Measurements from ENCODE around the gene OR14J1. TPM values are rescaled to one million over a fixed set of nuclear protein-coding genes. Genes with fewer than 3 reads are reported as not detected.
"Not testable (repeated sequence)": the region's sequence is repeated elsewhere in the genome, so short reads cannot be mapped to it uniquely, and the experiment has no call there.

The OR14J1 gene
- total RNA-seq, 1 experiment from 2014 or later: not detected

DNA sequence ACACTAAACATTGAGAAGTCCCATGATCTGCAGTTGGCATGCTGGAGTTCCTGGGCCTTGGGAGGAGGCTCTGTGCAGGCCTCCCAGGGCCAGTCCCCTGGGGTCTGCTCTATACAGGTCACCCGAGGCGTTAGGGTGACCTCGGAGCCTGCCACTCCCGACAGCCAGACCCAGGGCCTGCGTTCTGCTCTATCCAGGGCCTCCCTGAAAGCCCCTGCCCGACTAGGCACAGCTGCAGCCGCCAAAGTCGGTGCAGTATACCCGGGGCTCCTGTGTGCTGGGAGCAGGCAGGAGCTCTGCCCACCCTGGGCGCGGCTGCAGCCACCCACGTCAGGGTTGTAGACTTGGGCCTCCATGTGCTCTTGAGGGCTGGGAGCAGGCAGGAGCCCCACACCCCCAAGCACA is 6.3 kb upstream of the OR14J1 start:
- POLR2A ChIA-PET (ENCODE audit: low non-redundant PET): no interaction called here
- Histone ChIP-seq H3K4me3 (ENCODE audit: low read depth, low read length, poor library complexity, severe bottlenecking) (no peak overlapping the region), H3K9me3 (ENCODE audit: low read depth, low read length, poor library complexity, severe bottlenecking) (no peaks in the 10 kb centered on the region), H3K4me1 (ENCODE audit: insufficient read depth, low read length, poor library complexity, severe bottlenecking) (no peaks in the 10 kb centered on the region), H3K36me3 (ENCODE audit: insufficient read depth, low read length, poor library complexity, severe bottlenecking) (no peaks in the 10 kb centered on the region), H3K27ac (ENCODE audit: low read depth, low read length, poor library complexity, severe bottlenecking) (no peak overlapping the region), H3K27me3 (replicated peaks; ENCODE audit: insufficient read depth, low read depth, low read length, poor library complexity) (no peaks in the 10 kb centered on the region)
- no peak for TF ChIP-seq EZH2 (IDR thresholded peaks at IDR 0.05; ENCODE audit: borderline replicate concordance, low read depth, low read length, poor library complexity, severe bottlenecking)
- TF ChIP-seq, protein P1, sequence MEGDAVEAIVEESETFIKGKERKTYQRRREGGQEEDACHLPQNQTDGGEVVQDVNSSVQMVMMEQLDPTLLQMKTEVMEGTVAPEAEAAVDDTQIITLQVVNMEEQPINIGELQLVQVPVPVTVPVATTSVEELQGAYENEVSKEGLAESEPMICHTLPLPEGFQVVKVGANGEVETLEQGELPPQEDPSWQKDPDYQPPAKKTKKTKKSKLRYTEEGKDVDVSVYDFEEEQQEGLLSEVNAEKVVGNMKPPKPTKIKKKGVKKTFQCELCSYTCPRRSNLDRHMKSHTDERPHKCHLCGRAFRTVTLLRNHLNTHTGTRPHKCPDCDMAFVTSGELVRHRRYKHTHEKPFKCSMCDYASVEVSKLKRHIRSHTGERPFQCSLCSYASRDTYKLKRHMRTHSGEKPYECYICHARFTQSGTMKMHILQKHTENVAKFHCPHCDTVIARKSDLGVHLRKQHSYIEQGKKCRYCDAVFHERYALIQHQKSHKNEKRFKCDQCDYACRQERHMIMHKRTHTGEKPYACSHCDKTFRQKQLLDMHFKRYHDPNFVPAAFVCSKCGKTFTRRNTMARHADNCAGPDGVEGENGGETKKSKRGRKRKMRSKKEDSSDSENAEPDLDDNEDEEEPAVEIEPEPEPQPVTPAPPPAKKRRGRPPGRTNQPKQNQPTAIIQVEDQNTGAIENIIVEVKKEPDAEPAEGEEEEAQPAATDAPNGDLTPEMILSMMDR (conservative IDR thresholded peaks at IDR 0.05; ENCODE audit: low read depth, low read length): no peak
- BruUV-seq (replicated peaks): no TSS peak
- CTCF ChIA-PET: no interaction called here
- intact Hi-C loops (cut with micrococcal nuclease; ENCODE audit: unreplicated experiment): no loop called here
- DNase-seq (ENCODE audit: low spot score): no peak

DNA sequence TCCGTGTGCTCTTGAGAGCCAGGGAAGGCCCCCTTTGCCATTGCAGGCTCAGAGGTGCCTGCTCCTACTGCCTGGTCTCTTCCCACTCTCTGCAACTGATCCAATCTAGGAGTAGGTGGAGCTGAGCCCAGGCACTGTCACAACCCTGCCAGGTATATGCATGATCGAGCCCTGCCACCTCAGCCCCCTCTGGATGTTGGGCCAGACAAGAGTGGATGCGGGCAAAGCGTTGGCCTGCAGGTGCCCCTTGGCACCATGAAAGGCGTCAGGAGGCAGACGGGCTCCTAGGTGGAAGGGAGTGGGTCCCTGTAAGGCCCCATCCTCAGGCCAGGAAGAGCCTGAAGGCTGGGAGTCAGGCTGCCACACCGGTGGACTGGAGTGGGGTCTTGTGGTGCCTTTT is 5.9 kb upstream of the OR14J1 start:
- ChIA-PET CTCF (no interaction called here), POLR2A (ENCODE audit: low non-redundant PET) (no interaction called here)
- BruUV-seq (replicated peaks): no TSS peak
- H3K27ac ChIP-seq (ENCODE audit: low read depth, low read length, poor library complexity, severe bottlenecking): no peak overlapping the region
- intact Hi-C loops (cut with micrococcal nuclease; ENCODE audit: unreplicated experiment): no loop called here
- DNase-seq (ENCODE audit: low spot score): no peak
- H3K4me1 ChIP-seq (ENCODE audit: insufficient read depth, low read length, poor library complexity, severe bottlenecking): no peaks in the 10 kb centered on the region
- no peaks in the 10 kb centered on the region for H3K9me3 ChIP-seq (ENCODE audit: low read depth, low read length, poor library complexity, severe bottlenecking)
- H3K27me3 ChIP-seq (replicated peaks; ENCODE audit: insufficient read depth, low read depth, low read length, poor library complexity): no peaks in the 10 kb centered on the region
- H3K36me3 ChIP-seq (ENCODE audit: insufficient read depth, low read length, poor library complexity, severe bottlenecking): no peaks in the 10 kb centered on the region
- TF ChIP-seq, protein P1 (conservative IDR thresholded peaks at IDR 0.05; ENCODE audit: low read depth, low read length): no peak
- TF ChIP-seq EZH2 (IDR thresholded peaks at IDR 0.05; ENCODE audit: borderline replicate concordance, low read depth, low read length, poor library complexity, severe bottlenecking): no peak
- no peak overlapping the region for H3K4me3 ChIP-seq (ENCODE audit: low read depth, low read length, poor library complexity, severe bottlenecking)

DNA sequence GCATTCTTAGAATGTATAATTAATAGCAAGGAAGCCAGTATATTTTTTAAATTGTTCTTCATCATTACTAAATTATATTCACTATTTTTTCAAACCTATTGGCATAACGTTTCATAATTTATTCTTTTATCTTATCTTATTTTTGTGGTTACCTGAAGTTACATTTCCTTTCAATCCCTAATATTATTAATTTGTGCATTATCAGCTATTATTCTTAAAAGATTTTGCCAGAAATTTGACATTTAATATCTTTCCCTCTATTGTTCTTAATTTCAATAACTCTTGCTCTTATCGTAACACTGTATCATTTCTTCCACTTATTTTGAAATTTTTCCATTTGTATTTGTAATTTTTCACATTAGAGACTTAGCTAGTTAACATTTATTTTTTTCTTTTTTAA is 18.4 kb downstream of the OR14J1 start:
- ChIA-PET CTCF (interaction anchor here (0.7 kb wide), 1 partner anchor 138 kb away, joined by 3 read pairs; no protein-coding TSS in a partner anchor), POLR2A (ENCODE audit: low non-redundant PET) (no interaction called here)
- H3K27me3 ChIP-seq (replicated peaks; ENCODE audit: insufficient read depth, low read depth, low read length, poor library complexity): peaks cover 17% of the 10 kb centered on the region
- H3K4me3 ChIP-seq (ENCODE audit: low read depth, low read length, poor library complexity, severe bottlenecking): no peak overlapping the region
- H3K36me3 ChIP-seq (ENCODE audit: insufficient read depth, low read length, poor library complexity, severe bottlenecking): no peaks in the 10 kb centered on the region
- no peaks in the 10 kb centered on the region for H3K4me1 ChIP-seq (ENCODE audit: insufficient read depth, low read length, poor library complexity, severe bottlenecking)
- BruUV-seq (replicated peaks): no TSS peak
- DNase-seq (ENCODE audit: low spot score): no peak
- no peaks in the 10 kb centered on the region for H3K9me3 ChIP-seq (ENCODE audit: low read depth, low read length, poor library complexity, severe bottlenecking)
- intact Hi-C loops (cut with micrococcal nuclease; ENCODE audit: unreplicated experiment): no loop called here
- TF ChIP-seq, protein P1 (conservative IDR thresholded peaks at IDR 0.05; ENCODE audit: low read depth, low read length): no peak
- TF ChIP-seq EZH2 (IDR thresholded peaks at IDR 0.05; ENCODE audit: borderline replicate concordance, low read depth, low read length, poor library complexity, severe bottlenecking): no peak
- H3K27ac ChIP-seq (ENCODE audit: low read depth, low read length, poor library complexity, severe bottlenecking): no peak overlapping the region

DNA sequence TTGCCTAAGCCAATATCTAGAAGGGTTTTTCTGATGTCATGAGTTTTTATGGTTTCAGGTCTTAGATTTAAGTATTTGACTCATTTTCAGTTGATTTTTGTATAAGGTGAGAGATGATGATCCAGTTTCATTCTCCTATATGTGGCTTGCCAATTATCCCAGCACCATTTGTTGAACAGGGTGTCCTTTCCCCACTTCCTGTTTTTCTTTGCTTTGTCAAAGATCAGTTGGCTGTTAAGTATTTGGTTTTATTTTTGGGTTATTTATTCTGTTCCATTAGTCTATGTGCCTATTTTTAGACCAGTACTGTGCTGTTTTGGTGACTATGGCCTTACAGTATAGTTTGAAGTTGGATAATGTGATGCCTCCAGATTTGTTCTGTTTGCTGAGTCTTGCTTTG is 21.8 kb downstream of the OR14J1 start:
- H3K9me3 ChIP-seq (ENCODE audit: low read depth, low read length, poor library complexity, severe bottlenecking); H3K36me3 ChIP-seq (ENCODE audit: insufficient read depth, low read length, poor library complexity, severe bottlenecking); H3K27ac ChIP-seq (ENCODE audit: low read depth, low read length, poor library complexity, severe bottlenecking); DNase-seq (ENCODE audit: low spot score); CTCF ChIA-PET; intact Hi-C loops (cut with micrococcal nuclease; ENCODE audit: unreplicated experiment); H3K4me1 ChIP-seq (ENCODE audit: insufficient read depth, low read length, poor library complexity, severe bottlenecking); H3K4me3 ChIP-seq (ENCODE audit: low read depth, low read length, poor library complexity, severe bottlenecking); POLR2A ChIA-PET (ENCODE audit: low non-redundant PET); BruUV-seq (replicated peaks); H3K27me3 ChIP-seq (replicated peaks; ENCODE audit: insufficient read depth, low read depth, low read length, poor library complexity): not testable (repeated sequence)
